ENCODE measurements around the gene CRP. TPM values are rescaled to one million over a fixed set of nuclear protein-coding genes. Genes with fewer than 3 reads are reported as not detected.
"Not testable (repeated sequence)": the region's sequence is repeated elsewhere in the genome, so short reads cannot be mapped to it uniquely, and the experiment has no call there.

Gene CRP
- polyA plus RNA-seq, 4 donors: not detected

DNA sequence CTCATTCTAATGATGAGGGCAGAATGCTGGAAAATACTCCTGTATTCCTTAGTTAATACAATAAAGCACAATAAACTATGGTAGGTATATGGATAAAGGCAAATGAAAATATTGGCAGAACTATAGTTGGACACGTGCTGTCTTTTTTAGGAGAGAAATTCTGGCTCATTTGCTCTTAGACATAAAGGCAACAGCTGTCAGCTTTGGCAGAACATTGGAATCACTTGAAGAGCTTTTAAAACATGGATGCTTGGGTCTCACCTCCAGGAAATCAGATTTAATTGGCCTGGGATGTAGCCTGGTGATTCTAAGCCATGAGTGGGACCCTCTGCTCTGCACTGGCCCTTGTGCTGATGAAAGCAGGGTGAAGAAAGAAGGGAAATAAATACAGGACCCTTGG, 9.9 kb downstream of the CRP start:
- DNase-seq (ENCODE audit: low read depth in 4 of 4, low spot score in 3 of 4): no peak

DNA sequence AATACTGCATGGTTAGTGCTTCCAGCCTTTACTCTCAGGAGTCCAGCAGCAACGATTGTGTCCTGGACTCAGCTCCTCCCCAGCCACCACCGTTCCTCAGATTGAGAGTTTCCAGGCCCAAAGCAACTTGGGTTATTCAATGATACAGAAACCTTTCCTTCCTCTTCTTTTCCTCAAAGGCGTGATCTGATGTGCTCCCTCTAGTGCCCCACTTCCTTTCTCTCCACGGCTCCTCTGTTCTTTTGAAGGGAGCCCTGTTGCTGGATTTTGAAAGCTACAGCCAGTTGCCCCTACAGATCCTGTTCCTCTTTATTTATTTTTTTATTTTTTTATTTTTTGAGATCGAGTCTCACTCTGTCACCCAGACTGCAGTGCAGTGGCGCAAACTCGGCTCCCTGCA, 14.1 kb downstream of the CRP start:
- DNase-seq (ENCODE audit: low read depth in 4 of 4, low spot score in 3 of 4): no peak

DNA sequence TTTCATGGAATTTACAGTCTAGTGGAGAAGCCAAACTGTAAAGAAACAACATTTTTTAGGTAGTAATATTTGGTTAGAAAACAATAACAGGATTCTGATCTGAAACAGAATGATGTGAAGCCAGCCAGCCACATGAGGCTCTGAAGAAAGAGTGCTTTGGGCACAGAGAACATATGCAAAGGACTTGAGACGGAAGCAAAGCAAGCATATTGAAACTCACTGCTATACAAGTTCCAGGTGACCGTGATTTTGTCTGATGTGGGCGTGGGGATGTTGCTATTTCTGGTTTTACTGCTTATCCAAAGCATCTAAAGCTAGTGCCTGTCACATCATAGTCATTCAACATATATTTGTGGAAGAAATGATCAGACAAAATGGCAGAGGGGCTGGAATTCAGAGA, 14.7 kb downstream of the CRP start:
- DNase-seq (ENCODE audit: low read depth in 4 of 4, low spot score in 3 of 4): no peak

DNA sequence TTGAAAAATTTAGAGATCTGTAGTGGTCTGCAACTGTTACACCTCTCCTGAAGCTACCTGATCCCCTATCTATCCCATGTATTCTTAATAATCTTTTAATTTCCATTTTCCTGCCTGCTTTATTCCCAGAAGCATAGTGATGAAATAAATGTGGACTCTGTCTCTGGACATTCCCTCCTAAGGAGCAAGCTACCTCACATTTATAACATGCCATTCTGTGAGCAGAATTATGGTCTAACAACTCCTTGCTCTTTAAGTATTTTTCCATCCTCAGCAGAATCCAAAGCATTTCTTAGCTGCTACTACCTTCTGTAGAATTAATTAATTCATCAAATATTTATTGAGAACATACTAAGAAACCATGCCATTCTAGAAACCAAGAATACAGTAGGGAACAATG, 15.1 kb downstream of the CRP start:
- no peak for DNase-seq (ENCODE audit: low read depth in 4 of 4, low spot score in 3 of 4)

DNA sequence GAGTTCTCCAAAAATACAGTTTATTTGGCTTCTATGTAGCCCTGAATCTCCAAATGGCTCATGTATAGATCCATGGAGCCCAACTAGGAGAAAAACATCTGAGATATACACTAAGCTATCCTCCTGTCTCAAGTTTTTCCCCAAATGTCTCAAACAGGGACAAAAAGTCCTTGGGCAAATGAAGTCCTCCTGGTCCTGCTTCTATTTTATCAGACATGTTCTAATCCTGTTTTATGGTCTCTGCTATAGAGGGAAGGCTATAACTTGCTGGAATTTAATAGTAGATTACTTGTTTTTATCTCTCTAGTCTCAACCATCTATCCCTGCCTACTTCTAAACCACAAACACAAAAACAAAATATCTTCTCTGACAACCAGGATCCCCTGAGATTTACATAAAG, 26.9 kb downstream of the CRP start:
- DNase-seq (ENCODE audit: low read depth in 4 of 4, low spot score in 3 of 4): no peak

DNA sequence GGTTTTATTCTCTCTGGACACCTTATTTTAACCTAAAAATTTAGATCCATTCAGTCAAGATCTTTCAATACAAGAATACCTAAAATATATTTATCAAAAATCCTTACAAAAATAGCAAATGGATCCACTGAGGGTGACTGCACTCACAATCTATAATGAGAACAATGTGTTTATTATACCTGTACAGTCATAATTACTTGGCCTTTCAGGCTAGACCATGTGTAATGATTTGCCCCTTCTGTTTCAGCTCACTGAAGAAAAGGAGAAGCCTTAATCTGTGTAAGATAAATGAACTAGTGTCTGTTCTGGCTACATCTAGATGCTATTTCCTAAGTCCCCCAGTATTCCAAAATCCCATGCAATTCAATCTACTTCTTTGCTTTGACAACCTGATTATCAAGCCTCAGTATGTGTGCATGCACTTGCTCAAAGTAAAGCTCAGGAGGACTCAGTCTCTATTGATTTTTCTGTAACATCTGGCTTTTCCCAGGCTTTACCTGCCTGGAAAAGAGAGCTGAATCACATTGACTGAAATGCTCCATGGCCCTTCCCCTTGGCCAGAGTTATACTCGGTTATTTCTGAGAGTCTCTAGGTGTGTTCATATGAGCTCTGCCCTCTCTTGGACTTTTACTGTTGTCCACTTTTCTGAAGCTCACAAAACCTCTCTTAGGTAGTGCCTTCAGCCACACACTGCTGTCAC, 27.6 kb downstream of the CRP start:
- DNase-seq (ENCODE audit: low read depth in 4 of 4, low spot score in 3 of 4): no peak

DNA sequence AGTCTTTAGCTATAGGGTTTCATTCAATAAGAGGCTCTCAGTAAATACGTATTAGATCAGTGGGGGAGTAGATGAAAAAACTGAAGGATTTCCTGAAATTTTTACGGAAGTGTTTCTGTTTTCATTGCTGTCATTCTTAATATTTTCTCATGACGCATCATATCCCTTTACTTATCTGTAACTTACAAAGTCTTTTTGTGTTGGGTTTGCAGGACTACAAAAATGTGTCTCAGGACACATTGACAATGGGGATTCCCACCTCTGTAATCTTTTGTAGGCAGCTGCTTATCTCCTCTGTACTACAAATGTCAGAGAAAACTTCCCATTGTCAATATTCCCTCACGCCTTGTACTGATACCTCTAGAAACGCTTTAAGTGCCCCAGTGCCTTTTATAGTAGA, 35.5 kb downstream of the CRP start:
- DNase-seq (ENCODE audit: low read depth in 4 of 4, low spot score in 3 of 4): no peak

DNA sequence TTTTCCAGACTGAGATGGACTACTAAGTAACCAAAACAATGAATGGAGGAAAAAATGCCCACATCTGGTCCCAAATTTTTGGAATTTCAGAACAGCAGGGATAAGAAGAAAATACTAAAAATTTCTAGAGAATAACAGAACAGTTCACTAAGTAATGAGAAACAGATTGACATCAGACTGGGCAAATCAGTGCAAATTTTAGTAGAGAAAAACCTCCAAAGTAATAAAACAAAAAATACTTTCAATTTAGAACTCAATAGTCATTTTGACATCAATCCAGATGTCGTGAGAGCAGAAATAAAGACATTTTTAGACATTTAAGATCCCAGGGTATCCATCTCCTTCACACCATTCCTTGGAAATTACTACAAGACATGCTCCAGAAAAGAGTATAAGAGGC, 39.3 kb downstream of the CRP start:
- DNase-seq (ENCODE audit: low read depth in 4 of 4, low spot score in 3 of 4): no peak

DNA sequence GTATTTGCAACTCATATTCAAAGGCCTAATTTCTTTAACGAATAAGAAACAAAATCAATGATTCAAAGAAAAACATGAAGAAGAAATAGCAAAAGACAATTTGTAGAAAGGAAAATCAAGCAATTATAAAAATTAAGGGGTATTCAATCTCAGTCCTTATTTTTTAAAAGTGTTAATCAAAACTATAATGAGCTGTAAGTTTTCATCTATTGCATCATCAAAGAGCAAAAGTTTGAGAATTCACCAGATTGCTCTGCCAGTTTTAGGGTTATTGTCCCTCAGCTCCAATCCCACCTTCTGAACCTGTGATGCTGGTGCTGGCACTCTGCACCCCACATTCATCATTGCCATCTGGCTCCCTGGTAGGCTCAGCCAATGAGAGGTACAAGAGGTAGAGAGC, 42.0 kb downstream of the CRP start:
- DNase-seq (ENCODE audit: low read depth in 4 of 4, low spot score in 3 of 4): not testable (repeated sequence)

DNA sequence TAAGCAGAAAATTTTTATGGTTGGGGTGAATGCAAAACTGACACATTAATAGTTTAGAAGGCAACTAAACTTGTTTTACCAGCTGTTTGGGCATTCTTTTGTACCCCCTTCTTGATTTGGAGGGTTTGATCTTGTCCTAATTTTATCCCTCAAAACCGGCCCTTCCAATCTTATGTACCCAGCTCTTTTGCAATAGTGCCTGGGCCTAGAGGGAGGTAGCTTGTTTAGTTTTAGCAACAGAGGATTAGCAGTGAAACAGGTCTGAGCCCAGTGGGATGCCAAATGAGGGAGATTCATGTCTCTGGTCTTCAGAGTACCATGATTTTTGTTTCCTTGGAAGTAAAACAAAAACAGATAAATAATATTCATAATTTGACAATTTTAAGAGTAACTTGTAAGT, 45.1 kb downstream of the CRP start:
- no peak for DNase-seq (ENCODE audit: low read depth in 4 of 4, low spot score in 3 of 4)

DNA sequence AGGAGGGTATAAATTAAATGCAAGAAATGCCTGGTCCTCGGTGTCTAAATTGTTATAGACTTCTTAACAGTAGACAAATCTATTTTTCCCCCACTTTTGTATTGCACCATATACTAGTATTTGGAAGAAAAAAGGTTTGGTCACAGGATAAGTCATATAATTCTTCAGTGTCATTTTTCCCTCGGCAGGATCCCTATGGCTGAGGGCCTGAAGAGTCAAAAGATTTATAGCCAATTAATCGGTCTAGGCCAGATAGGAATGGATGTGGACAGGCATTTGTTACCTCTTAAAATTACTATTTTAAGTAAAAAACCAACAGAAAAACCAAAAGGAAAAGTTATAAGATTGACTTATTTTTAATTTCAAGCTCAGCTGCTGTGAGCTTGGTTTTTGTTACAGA, 45.6 kb downstream of the CRP start:
- DNase-seq (ENCODE audit: low read depth in 4 of 4, low spot score in 3 of 4): no peak

DNA sequence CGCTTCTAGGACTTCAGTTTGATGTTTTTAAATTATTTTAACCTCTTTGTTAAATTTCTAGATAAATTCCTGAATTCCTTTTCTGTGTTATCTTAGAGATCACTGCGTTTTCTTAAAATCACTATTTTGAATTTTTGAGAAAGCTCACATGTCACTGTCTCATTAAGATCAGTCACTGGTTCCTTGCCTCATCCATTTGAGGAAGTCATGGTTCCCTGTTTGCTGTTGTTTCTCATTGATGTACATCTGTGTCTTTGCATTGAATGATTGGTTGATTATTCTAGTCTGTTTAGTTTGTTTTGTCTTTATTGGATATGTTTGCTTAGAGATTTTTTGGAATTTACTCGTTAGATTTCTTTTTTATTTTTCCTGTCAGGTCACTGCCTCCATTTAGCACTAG, 50.1 kb downstream of the CRP start:
- no peak for DNase-seq (ENCODE audit: low read depth in 4 of 4, low spot score in 3 of 4)

DNA sequence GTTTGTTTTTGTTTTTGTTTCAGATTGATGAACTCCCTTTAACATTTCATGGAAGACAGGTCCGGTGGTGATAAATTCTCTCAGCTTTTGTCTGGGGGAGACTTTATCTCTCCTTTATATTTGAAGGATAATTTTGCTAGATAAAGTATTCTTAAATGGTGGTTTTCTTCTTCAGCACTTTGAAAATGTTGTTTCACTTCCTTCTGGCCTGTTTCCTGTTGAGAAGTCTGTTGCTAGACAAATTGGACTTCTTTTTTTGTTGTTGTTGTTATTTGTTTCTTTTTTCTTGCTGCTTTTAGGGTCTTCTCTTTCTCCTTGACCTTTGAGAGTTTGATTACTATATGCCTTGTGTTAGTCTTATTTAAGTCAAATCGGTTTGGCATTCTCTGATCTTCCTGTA, 50.8 kb downstream of the CRP start:
- DNase-seq (ENCODE audit: low read depth in 4 of 4, low spot score in 3 of 4): no peak

Other genes with a start within 250 kb of the CRP start
- not detected for gene OR10J5, start 178.6 kb downstream of the CRP start, polyA plus RNA-seq (ENCODE audit: insufficient read length in 4 of 4)
- not detected for gene APCS, start 126.8 kb downstream of the CRP start, polyA plus RNA-seq (ENCODE audit: insufficient read length in 4 of 4)
- gene DUSP23, start 66.4 kb upstream of the CRP start, polyA plus RNA-seq (ENCODE audit: insufficient read length in 4 of 4): 10 to 100 TPM; 28.5 to 41.3 (median 31.8) TPM
- under 1 TPM; 0.19 to 0.58 (median 0.30) TPM for gene FCRL6, start 87.8 kb upstream of the CRP start, polyA plus RNA-seq (ENCODE audit: insufficient read length in 4 of 4)
- gene SLAMF8, start 112.3 kb upstream of the CRP start, polyA plus RNA-seq (ENCODE audit: insufficient read length in 4 of 4): under 1 TPM; 0.62 to 0.82 (median 0.72) TPM
- gene VSIG8, start 148.1 kb upstream of the CRP start, polyA plus RNA-seq (ENCODE audit: insufficient read length in 4 of 4): under 1 TPM; 0.13 to 0.65 (median 0.38) TPM
- gene CFAP45, start 185.6 kb upstream of the CRP start, polyA plus RNA-seq (ENCODE audit: insufficient read length in 4 of 4): 1 to 10 TPM; 2.6 to 3.5 (median 3.3) TPM
- gene TAGLN2, start 210.9 kb upstream of the CRP start, polyA plus RNA-seq (ENCODE audit: insufficient read length in 4 of 4): 100 to 1,000 TPM; 123 to 160 (median 142) TPM
- 10 to 100 TPM; 13.4 to 18.7 (median 15.5) TPM for gene IGSF9, start 231.0 kb upstream of the CRP start, polyA plus RNA-seq (ENCODE audit: insufficient read length in 4 of 4)
- gene SLAMF9, start 239.6 kb upstream of the CRP start, polyA plus RNA-seq (ENCODE audit: insufficient read length in 4 of 4): not detected

Measured in right renal pelvis (tissue), 4 donors.